Uterus (tissue), 2 donors: ENCODE results near the gene RNF146.

Source experiments
- CTCF ChIP-seq, 4 experiments: fragments of 200-600 bp in 2 of 4; fragments of 450-650 bp in 2 of 4; sonication (generic) in 2 of 4; IDR thresholded peaks; one replicate each; pipeline ENCODE4 v1.5.1; 2016 to 2019; ENCODE audit warnings: antibody characterized with exemption in 4 of 4, mild to moderate bottlenecking in 2 of 4, moderate library complexity in 1 of 4
- POLR2A ChIP-seq, 2 donors: fragments of 450-650 bp; IDR thresholded peaks; one replicate each; pipeline ENCODE4 v1.6.1; 2016; ENCODE audit warnings: antibody characterized with exemption in 2 of 2, mild to moderate bottlenecking in 1 of 2, moderate library complexity in 1 of 2

GRCh38 chr6:127289934-127290333 lies 23.3 kb downstream of the RNF146 start:
- TF ChIP-seq CTCF (IDR thresholded peaks at IDR 0.05), result no peak
- TF ChIP-seq POLR2A (IDR thresholded peaks at IDR 0.05), result no peak
